Measurements from ENCODE around the gene HSPB1. TPM values are rescaled to one million over a fixed set of nuclear protein-coding genes. Genes with fewer than 3 reads are reported as not detected.

The HSPB1 gene
- total RNA-seq, 4 donors from 2014 or later, result 880 to 2,548 (median 1,000) TPM

- Histone ChIP-seq H3K9me3 (no peaks in the 10 kb centered on the region), H3K27me3 (peaks cover 94% of the 10 kb centered on the region), H3K36me3 (no peaks in the 10 kb centered on the region), H3K4me3 (no peak overlapping the region), H3K4me1 (peaks cover 0 to 13% (median 5%) of the 10 kb centered on the region in 3 donors), H3K27ac (no peak overlapping the region)
- TF ChIP-seq EP300 (IDR thresholded peaks at IDR 0.05), result no peak
- no peak for TF ChIP-seq POLR2A (IDR thresholded peaks at IDR 0.05)
- no peak for TF ChIP-seq CTCF (IDR thresholded peaks at IDR 0.05)
- no peak for TF ChIP-seq POLR2AphosphoS5 (IDR thresholded peaks at IDR 0.05)
- WGBS, 2 donors (ENCODE audit: low coverage in 1 of 2), result 80 to 100% methylated on average over 1 to 2 of the region's 6 CpGs
- ATAC-seq, result no peak
Measured at GRCh38 chr7:76272142-76272541, 30.3 kb upstream of the HSPB1 start.

DNA sequence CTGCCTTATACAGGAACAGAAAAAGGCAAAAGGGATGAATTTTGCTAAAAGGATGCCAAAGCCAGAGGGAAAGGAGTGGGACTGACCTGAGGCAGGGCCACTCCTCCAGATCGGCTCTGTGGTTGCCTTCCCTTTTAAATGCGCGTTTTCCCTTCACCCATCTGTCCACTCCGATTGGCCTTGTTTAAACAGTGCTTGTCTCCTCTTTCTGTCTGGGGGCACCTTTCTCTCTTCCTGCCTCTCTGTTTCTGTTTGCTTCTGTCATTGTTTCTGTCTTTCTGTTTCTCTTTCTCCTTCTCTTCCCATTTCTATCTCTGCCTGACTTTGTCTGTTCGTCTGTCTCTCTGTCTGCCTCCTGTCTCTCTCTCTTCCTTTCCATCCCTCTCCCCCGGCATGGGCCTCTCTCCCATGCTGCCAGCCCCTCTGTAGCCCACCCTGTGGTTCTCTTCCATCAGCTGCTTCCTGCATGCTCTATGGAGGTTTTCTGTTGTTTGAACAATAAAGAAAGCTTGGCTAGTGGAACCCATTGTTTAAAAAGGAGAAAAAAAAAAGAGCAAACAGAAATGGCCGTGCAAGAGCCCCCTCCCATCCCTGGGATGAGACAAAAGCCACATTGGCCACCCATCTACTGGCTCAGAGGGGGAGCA, 29.5 kb upstream of the HSPB1 start:
- 14 to 25% methylated on average over 3 to 7 of the region's 7 CpGs for WGBS, 2 donors (ENCODE audit: low coverage in 1 of 2)
- TF ChIP-seq EP300 (IDR thresholded peaks at IDR 0.05), result no peak
- no peak for TF ChIP-seq CTCF (IDR thresholded peaks at IDR 0.05)
- no peak for TF ChIP-seq POLR2AphosphoS5 (IDR thresholded peaks at IDR 0.05)
- no peak for TF ChIP-seq POLR2A (IDR thresholded peaks at IDR 0.05)
- no peak for ATAC-seq
- Histone ChIP-seq H3K27ac (no peak overlapping the region), H3K36me3 (no peaks in the 10 kb centered on the region), H3K27me3 (peaks cover 91% of the 10 kb centered on the region), H3K4me3 (no peak overlapping the region), H3K4me1 (peaks cover 0 to 4% (median 0%) of the 10 kb centered on the region in 3 donors), H3K9me3 (no peaks in the 10 kb centered on the region)

DNA sequence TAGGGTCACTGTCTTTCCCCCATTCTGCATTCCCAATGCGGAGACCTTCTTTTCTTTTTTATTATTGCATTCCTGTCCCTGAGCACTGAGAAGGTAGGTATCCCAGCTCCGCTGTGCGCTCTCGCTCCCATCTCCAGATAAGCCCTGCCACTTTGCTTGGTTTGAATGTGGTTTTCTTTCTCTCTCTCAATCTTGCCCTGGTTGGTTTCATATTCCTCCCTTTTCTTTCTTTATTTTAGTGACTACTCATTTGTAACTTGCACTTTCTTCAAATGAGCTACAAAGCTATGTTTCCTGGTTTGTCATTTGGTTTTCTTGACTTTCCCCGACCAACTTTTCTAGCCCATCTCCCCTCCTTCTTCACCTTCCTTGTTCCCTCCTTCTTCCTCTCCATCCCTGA, 29.0 kb upstream of the HSPB1 start:
- H3K4me1 ChIP-seq, result no peaks in the 10 kb centered on the region
- TF ChIP-seq CTCF (IDR thresholded peaks at IDR 0.05) (no peak), POLR2A (IDR thresholded peaks at IDR 0.05) (no peak), POLR2AphosphoS5 (IDR thresholded peaks at IDR 0.05) (no peak), EP300 (IDR thresholded peaks at IDR 0.05) (no peak)
- no peak for ATAC-seq
- no peaks in the 10 kb centered on the region for H3K36me3 ChIP-seq
- no peak overlapping the region for H3K27ac ChIP-seq
- H3K9me3 ChIP-seq, result no peaks in the 10 kb centered on the region
- H3K27me3 ChIP-seq, result peaks cover 91% of the 10 kb centered on the region
- no peak overlapping the region for H3K4me3 ChIP-seq
- WGBS, 2 donors (ENCODE audit: low coverage in 1 of 2), result 75 to 84% methylated on average over 5 of the region's 5 CpGs

- TF ChIP-seq CTCF (IDR thresholded peaks at IDR 0.05), result no peak
- TF ChIP-seq POLR2A (IDR thresholded peaks at IDR 0.05), result no peak
- TF ChIP-seq EP300 (IDR thresholded peaks at IDR 0.05), result no peak
- H3K27me3 ChIP-seq, result peaks cover 76% of the 10 kb centered on the region
- H3K9me3 ChIP-seq, result no peaks in the 10 kb centered on the region
- H3K27ac ChIP-seq, result no peak overlapping the region
- ATAC-seq, result no peak
- H3K36me3 ChIP-seq, result no peaks in the 10 kb centered on the region
- WGBS, 2 donors (ENCODE audit: low coverage in 1 of 2), result 80% methylated on average over 1 of the region's 1 CpG; no CpG with 5 or more reads in 1 of the 2 donors
- no peak overlapping the region for H3K4me3 ChIP-seq
- H3K4me1 ChIP-seq, result peaks cover 0 to 25% (median 0%) of the 10 kb centered on the region in 3 donors
Measured at GRCh38 chr7:76278540-76278939, 23.9 kb upstream of the HSPB1 start.

GRCh38 chr7:76280408-76280807, 22.1 kb upstream of the HSPB1 start:
- no peak for TF ChIP-seq EP300 (IDR thresholded peaks at IDR 0.05)
- TF ChIP-seq POLR2A (IDR thresholded peaks at IDR 0.05), result no peak
- no peak for TF ChIP-seq POLR2AphosphoS5 (IDR thresholded peaks at IDR 0.05)
- Histone ChIP-seq H3K27ac (no peak overlapping the region), H3K9me3 (no peaks in the 10 kb centered on the region), H3K4me3 (no peak overlapping the region), H3K27me3 (peaks cover 70% of the 10 kb centered on the region), H3K4me1 (peaks cover 0 to 27% (median 0%) of the 10 kb centered on the region in 3 donors), H3K36me3 (no peaks in the 10 kb centered on the region)
- ATAC-seq, result no peak
- WGBS, 2 donors (ENCODE audit: low coverage in 1 of 2), result 7 to 22% methylated on average over 10 to 14 of the region's 25 CpGs
